ENCODE data around the gene RFXAP.

The RFXAP gene

GRCh38 chr13:36866232-36866631, 47.2 kb downstream of the RFXAP start:
- no peak for DNase-seq (ENCODE audit: low read depth in 2 of 2)

- DNase-seq (ENCODE audit: low read depth in 2 of 2): no peak
Observed at GRCh38 chr13:36870050-36870692, 51.1 kb downstream of the RFXAP start.

- no peak for DNase-seq (ENCODE audit: low read depth in 2 of 2)
Observed at GRCh38 chr13:36872621-36873020, 53.6 kb downstream of the RFXAP start.

- DNase-seq (ENCODE audit: low read depth in 2 of 2): no peak
Observed at GRCh38 chr13:36875431-36875830, 56.4 kb downstream of the RFXAP start.

GRCh38 chr13:36875961-36876360, 56.9 kb downstream of the RFXAP start:
- DNase-seq (ENCODE audit: low read depth in 2 of 2): no peak

Data from stimulated activated CD4-positive, alpha-beta T cell treated with anti-CD3 and anti-CD28 coated beads, Interleukin-1b, Interleukin-23, amount 100 ng/mL, for 1 hour (primary cell).